K562 (cell line): ENCODE results near the gene ATG13. TPM values are rescaled to one million over a fixed set of nuclear protein-coding genes. Genes with fewer than 3 reads are reported as not detected.

ENCODE experiments used
- ATAC-seq: fragments of 200-7000 bp; cut with Tn5 transposase; 3 replicates; pipeline ENCODE4 v1.9.1; 2020; ENCODE audit warnings: moderate library complexity
- BruUV-seq: library from RNA; stranded (reverse); fragments of 400-500 nt; replicated peaks from 2 replicates; lab custom pipeline; 2021; lab: Mats Ljungman, UMichigan
- CTCF ChIA-PET: fragments of 300-600 bp; formaldehyde crosslinking; extraction: SDS; loops from one replicate; lab custom pipeline; 2021; ENCODE audit warnings: low intra/inter-chr PET ratio; lab: Yijun Ruan, JAX
- POLR2A ChIA-PET: fragments of 300-600, 350-650 bp; sonication (Branson Sonifier 250); formaldehyde crosslinking; extraction: SDS; loops from one replicate; lab custom pipeline; 2021; ENCODE audit warnings: antibody characterized with exemption, inconsistent platforms; lab: Yijun Ruan, JAX
- DNase-seq, 4 experiments: peaks; one replicate each; pipeline versions ENCODE4 v3.0.0 to v3.0.0-alpha.2; 2011 to 2018; ENCODE audit warnings: low spot score in 3 of 4, mixed read lengths in 3 of 4; ENCODE audit errors: extremely low read depth in 1 of 4
- FAIRE-seq: peaks from 2 replicates; lab custom pipeline; 2011; peaks lifted over from hg19 to GRCh38; lab: Jason Lieb, UNC
- H2AFZ ChIP-seq: 2 replicates; pipeline ENCODE4 v1.6.0; 2011; ENCODE audit warnings: low read depth, low read length, control low read depth, inconsistent platforms
- H3K27ac ChIP-seq: fragments of 200-600 bp; 3 replicates; pipeline ENCODE4 v1.8.0; 2011; ENCODE audit warnings: low read depth, mild to moderate bottlenecking, control low read depth, inconsistent platforms, low read length, moderate library complexity, mixed read lengths; ENCODE audit errors: extremely low read depth
- H3K27me3 ChIP-seq, 2 experiments: fragments of 300-600 bp in 1 of 2; 2 replicates in 1 of 2; 3 replicates in 1 of 2; pipeline versions ENCODE4 v1.6.0 to v1.8.0; 2011; ENCODE audit warnings: inconsistent platforms in 2 of 2, low read length in 2 of 2, mild to moderate bottlenecking in 1 of 2, mixed read lengths in 1 of 2, moderate library complexity in 1 of 2; ENCODE audit not compliant: control insufficient read depth in 2 of 2, insufficient read depth in 2 of 2
- H3K36me3 ChIP-seq: fragments of 300-600 bp; 3 replicates; pipeline ENCODE4 v1.8.0; 2011; ENCODE audit warnings: mild to moderate bottlenecking, low read length, inconsistent platforms; ENCODE audit not compliant: control insufficient read depth, insufficient read depth
- H3K4me1 ChIP-seq, 2 experiments: fragments of 200-600 bp in 1 of 2; replicated peaks in 1 of 2; 2 replicates in 1 of 2; 3 replicates in 1 of 2; pipeline versions ENCODE4 v1.5.1 to v1.8.0; 2011; ENCODE audit warnings: inconsistent platforms in 2 of 2, low read length in 2 of 2, mild to moderate bottlenecking in 1 of 2, mixed read lengths in 1 of 2, moderate library complexity in 1 of 2; ENCODE audit not compliant: control insufficient read depth in 2 of 2, insufficient read depth in 2 of 2
- H3K4me2 ChIP-seq: 2 replicates; pipeline ENCODE4 v1.6.1; 2011; ENCODE audit warnings: low read length, control low read depth, inconsistent platforms, mixed read lengths; ENCODE audit not compliant: insufficient read depth
- H3K4me3 ChIP-seq: fragments of 200-600 bp; sonication (generic), shearing (Covaris generic); 2 replicates; pipeline ENCODE4 v1.5.1; 2016; ENCODE audit warnings: control low read depth, inconsistent platforms
- H3K79me2 ChIP-seq: fragments of 200-600 bp; 3 replicates; pipeline ENCODE4 v1.8.0; 2011; ENCODE audit warnings: low read length, inconsistent platforms; ENCODE audit not compliant: control insufficient read depth, insufficient read depth
- H3K9ac ChIP-seq, 2 experiments: 2 replicates each; pipeline versions ENCODE4 v1.6.0 to v1.6.1; 2011; ENCODE audit warnings: low read depth in 2 of 2, low read length in 2 of 2, control low read depth in 1 of 2, inconsistent platforms in 1 of 2, mild to moderate bottlenecking in 1 of 2, mixed read lengths in 1 of 2; ENCODE audit not compliant: insufficient read depth in 1 of 2
- H3K9me1 ChIP-seq: one replicate; pipeline ENCODE4 v1.6.0; 2011; ENCODE audit warnings: inconsistent platforms, mild to moderate bottlenecking, low read length, moderate library complexity; ENCODE audit not compliant: control insufficient read depth, insufficient read depth
- H3K9me3 ChIP-seq: replicated peaks from 2 replicates; pipeline ENCODE4 v1.5.1; 2011; ENCODE audit warnings: low read depth, low read length, inconsistent platforms; ENCODE audit not compliant: control insufficient read depth, insufficient read depth
- H4K20me1 ChIP-seq: replicated peaks from 2 replicates; pipeline ENCODE4 v1.6.1; 2011; ENCODE audit warnings: low read length, inconsistent platforms, mixed read lengths; ENCODE audit not compliant: control insufficient read depth, insufficient read depth
- CREB3L1 ChIP-seq: fragments of 450-650 bp; IDR thresholded peaks from 2 replicates; pipeline ENCODE4 v1.6.1; 2014; ENCODE audit warnings: low read depth, mild to moderate bottlenecking, moderate library complexity, borderline replicate concordance
- NCOR1 ChIP-seq: fragments of 450-650 bp; IDR thresholded peaks from 2 replicates; pipeline ENCODE4 v1.6.1; 2016; ENCODE audit warnings: mild to moderate bottlenecking, moderate library complexity
- SRSF7 ChIP-seq: fragments of 200-400 bp; formaldehyde crosslinking; optimal IDR thresholded peaks from 2 replicates; pipeline ENCODE3; 2017; ENCODE audit warnings: mild to moderate bottlenecking, low read depth, low read length
- TAF7 ChIP-seq: fragments of 450-650 bp; IDR thresholded peaks from 2 replicates; pipeline ENCODE4 v1.6.1; 2016; ENCODE audit warnings: missing genetic modification characterization, missing compliant biosample characterization
- TARDBP ChIP-seq: fragments of 450-650 bp; IDR thresholded peaks from 2 replicates; pipeline ENCODE4 v1.6.1; 2016
- WGBS: fragments of 100-300 bp; shearing (Covaris generic); methylation state at CpG from one replicate; pipeline ENCODE4 v1.1.6; 2016; ENCODE audit warnings: low coverage, mixed read lengths; ENCODE audit not compliant: insufficient coverage; ENCODE audit errors: missing lambda C conversion rate; 5-methylcytosine and 5-hydroxymethylcytosine counted together
- in situ Hi-C: fragments of 300-500 bp; cut with MboI; formaldehyde crosslinking; loops from 4 replicates; pipeline ENCODE4 v1.15.0; 2018; ENCODE audit warnings: inconsistent platforms, mixed read lengths
- intact Hi-C: fragments of 100-400 bp; cut with micrococcal nuclease; formaldehyde crosslinking; loops from 2 replicates; pipeline ENCODE4 v1.14.2; 2022
- polyA plus RNA-seq, 8 experiments: library from polyadenylated mRNA; depleted of rRNA in 4 of 8; stranded (reverse) in 5 of 8; unstranded in 3 of 8; fragments of >200 nt; fragmentation: Nextera tagmentation in 2 of 8; fragmentation: Illumina TruSeq in 1 of 8; extraction: Ambion mirVana in 2 of 8; extraction: Trizol in 1 of 8; gene quantifications; 2 replicates each; pipeline versions ENCODE4 v1.2.1 to v1.2.3, GENCODE V29; 2011 to 2014; ENCODE audit warnings: inconsistent platforms in 1 of 8, missing spikeins in 1 of 8
- total RNA-seq, 7 experiments: library from RNA; depleted of rRNA in 6 of 7; stranded (reverse); fragments of >200 nt in 6 of 7; fragmentation: Illumina TruSeq in 2 of 7; extraction: Trizol in 2 of 7; gene quantifications; 2 replicates each; pipeline versions ENCODE4 v1.2.1 to v1.2.3, GENCODE V29; 2011 to 2021; ENCODE audit warnings: low replicate concordance in 1 of 7

The ATG13 gene
- total and polyA plus RNA-seq, 9 of the 15 experiments (the other 6 are each of a cell fraction or from before 2014, with no cell fraction given) = 13.1 to 61.5 (median 36.5) TPM

- H4K20me1 ChIP-seq = peaks cover 3% of the 10 kb centered on the region; the same call in 1 of the 2 replicates
- no peak overlapping the region; the same call in 2 of the 3 replicates for H3K27ac ChIP-seq
- 46% methylated on average over 2 of the region's 2 CpGs for WGBS
- no peak overlapping the region for H3K4me2 ChIP-seq
- H3K79me2 ChIP-seq = peaks cover 52% of the 10 kb centered on the region
- H3K9me3 ChIP-seq = no peaks in the 10 kb centered on the region
- ChIA-PET POLR2A (interaction anchor here (0.6 to 2.8 kb wide), 9 partner anchors 9 to 87 kb away, joined by 3 to 20 read pairs (median 3); no protein-coding TSS in a partner anchor), CTCF (no interaction called here)
- no peak overlapping the region for H3K9ac ChIP-seq
- no TSS peak for BruUV-seq
- H3K9me1 ChIP-seq = no peaks in the 10 kb centered on the region
- H3K4me3 ChIP-seq = no peak overlapping the region
- no peaks in the 10 kb centered on the region for H3K27me3 ChIP-seq
- ATAC-seq (no peak), DNase-seq (no peak), FAIRE-seq (peak; percentile 6)
- peaks cover 0 to 4% of the 10 kb centered on the region in 2 experiments; a peak in 2 of 5 replicates for H3K4me1 ChIP-seq
- no peaks in the 10 kb centered on the region for H3K36me3 ChIP-seq
- intact Hi-C loops (no loop called here), in situ Hi-C loops (no loop called here)
- TF ChIP-seq TARDBP = no peak
- H2AFZ ChIP-seq = no peak overlapping the region
Observed at GRCh38 chr11:46570790-46571398, 46.5 kb upstream of the ATG13 start.

GRCh38 chr11:46574656-46575055 is 42.7 kb upstream of the ATG13 start:
- H3K9me3 ChIP-seq = no peaks in the 10 kb centered on the region
- WGBS = 45% methylated on average over 1 of the region's 1 CpG
- POLR2A ChIA-PET = interaction anchor here (0.9 to 1.0 kb wide), 2 partner anchors 17 to 459 kb away, joined by 3 read pairs; no protein-coding TSS in a partner anchor
- CTCF ChIA-PET = no interaction called here
- FAIRE-seq = no peak
- H3K36me3 ChIP-seq = peaks cover 4% of the 10 kb centered on the region; the same call in 1 of the 3 replicates
- no peak for DNase-seq
- peaks cover 6% of the 10 kb centered on the region; the same call in 1 of the 2 replicates for H4K20me1 ChIP-seq
- H3K27ac ChIP-seq = no peak overlapping the region
- TF ChIP-seq SRSF7 = no peak
- no peak for TF ChIP-seq NCOR1
- TF ChIP-seq CREB3L1 = no peak
- no peak for TF ChIP-seq TAF7 (tag)
- TF ChIP-seq, all 486 proteins: peak for 0
- intact Hi-C loops = no loop called here
- Histone ChIP-seq H2AFZ (no peak overlapping the region), H3K27me3 (no peaks in the 10 kb centered on the region), H3K4me1 (no peaks in the 10 kb centered on the region; a peak in 1 of 5 replicates), H3K79me2 (peaks cover 66% of the 10 kb centered on the region), H3K9me1 (no peaks in the 10 kb centered on the region), H3K4me3 (no peak overlapping the region), H3K9ac (no peak overlapping the region), H3K4me2 (no peak overlapping the region)
- BruUV-seq = no TSS peak
- no peak for ATAC-seq
- in situ Hi-C loops = no loop called here
